Cardiac muscle cell (in vitro differentiated cells and primary cell): ENCODE results near the gene CKB. TPM values are rescaled to one million over a fixed set of nuclear protein-coding genes. Genes with fewer than 3 reads are reported as not detected.

ENCODE experiments used
- DNase-seq, 2 donors: peaks; one replicate each; pipeline versions ENCODE4 v3.0.0 to v3.0.0-alpha.2; 2010 to 2017; ENCODE audit warnings: low read depth in 1 of 2, low spot score in 1 of 2
- H3K27ac ChIP-seq: fragments of 200-600 bp; sonication (generic); 2 replicates; pipeline ENCODE4 v1.5.1; 2016
- H3K27me3 ChIP-seq: fragments of 200-600 bp; sonication (generic); 2 replicates; pipeline ENCODE4 v1.6.0; 2016; ENCODE audit warnings: control low read depth
- H3K36me3 ChIP-seq: fragments of 200-600 bp; sonication (generic); 2 replicates; pipeline ENCODE4 v1.5.1; 2016; ENCODE audit warnings: control low read depth
- H3K4me1 ChIP-seq: fragments of 200-600 bp; sonication (generic); 2 replicates; pipeline ENCODE4 v1.8.1; 2017; ENCODE audit warnings: low read depth, mild to moderate bottlenecking, mixed run types
- H3K4me3 ChIP-seq: fragments of 200-600 bp; sonication (generic); 2 replicates; pipeline ENCODE4 v1.5.1; 2016; ENCODE audit warnings: mild to moderate bottlenecking
- H3K9me3 ChIP-seq: fragments of 200-600 bp; sonication (generic); 2 replicates; pipeline ENCODE4 v1.5.1; 2017; ENCODE audit warnings: low read depth, mild to moderate bottlenecking, control low read depth
- CTCF ChIP-seq: IDR thresholded peaks from 2 replicates; pipeline ENCODE4 v1.5.1; 2012; ENCODE audit warnings: low read depth, mild to moderate bottlenecking, low read length
- polyA plus RNA-seq: library from polyadenylated mRNA; unstranded; fragments of >200 nt; fragmentation: Nextera tagmentation; extraction: Ambion mirVana; gene quantifications from 2 replicates; pipeline ENCODE4 v1.2.1, GENCODE V29; 2016
- total RNA-seq: library from RNA; depleted of rRNA; stranded (reverse); fragments of >200 nt; gene quantifications from 2 replicates; pipeline ENCODE4 v1.2.3, GENCODE V29; 2016

CKB gene
- total and polyA plus RNA-seq, 2 experiments from 2014 or later, result 169 to 327 TPM

DNA sequence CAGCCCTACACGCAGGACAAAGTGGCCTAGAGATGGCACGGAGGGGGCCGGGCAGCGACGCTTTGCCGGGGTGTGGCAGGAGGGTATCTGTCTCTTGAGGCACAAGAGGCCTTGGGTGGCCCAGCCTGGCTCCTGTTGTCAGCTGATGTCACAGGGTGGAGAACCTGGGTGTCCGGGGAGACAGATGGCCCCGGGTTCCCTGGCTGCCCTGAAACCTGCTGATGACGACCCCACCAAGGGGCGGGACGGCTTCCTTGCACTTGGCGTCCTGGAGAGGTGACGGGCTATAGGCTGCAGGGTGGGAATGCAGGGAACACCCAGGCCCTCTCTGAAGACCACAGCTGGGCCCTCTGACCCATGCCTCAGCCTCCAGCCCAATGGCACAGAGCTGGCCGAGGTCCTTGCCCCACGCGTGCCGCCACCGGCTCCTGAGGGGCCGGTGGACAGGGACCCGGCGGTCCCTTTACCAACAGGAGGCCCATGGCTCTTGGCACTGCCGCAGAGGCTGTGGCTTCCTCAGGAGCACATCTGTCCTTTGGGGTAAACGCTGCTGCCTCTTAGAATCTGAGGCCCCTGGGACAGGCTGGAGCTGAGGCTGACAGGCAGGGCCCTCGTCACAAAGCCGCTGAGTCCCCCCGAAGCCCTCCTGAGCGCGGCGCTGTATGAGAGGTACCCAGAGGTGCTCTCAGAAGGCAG, 22.7 kb upstream of the CKB start:
- no peak overlapping the region for H3K27ac ChIP-seq
- H3K27me3 ChIP-seq, result no peaks in the 10 kb centered on the region
- no peak for DNase-seq
- H3K9me3 ChIP-seq, result no peaks in the 10 kb centered on the region
- no peaks in the 10 kb centered on the region for H3K36me3 ChIP-seq
- no peak for TF ChIP-seq CTCF
- no peak overlapping the region for H3K4me3 ChIP-seq
- H3K4me1 ChIP-seq, result peaks cover 6% of the 10 kb centered on the region

- H3K27ac ChIP-seq, result no peak overlapping the region
- no peaks in the 10 kb centered on the region for H3K27me3 ChIP-seq
- no peak for TF ChIP-seq CTCF
- no peaks in the 10 kb centered on the region for H3K36me3 ChIP-seq
- H3K4me1 ChIP-seq, result peaks cover 6% of the 10 kb centered on the region
- DNase-seq, result peak in 1 of 2 donors; percentile 34
- H3K4me3 ChIP-seq, result no peak overlapping the region
- no peaks in the 10 kb centered on the region for H3K9me3 ChIP-seq
These were observed 22.0 kb upstream of the CKB start for GRCh38 chr14:103544388-103545218.

- no peak for TF ChIP-seq CTCF
- H3K4me1 ChIP-seq, result peaks cover 6% of the 10 kb centered on the region
- H3K9me3 ChIP-seq, result no peaks in the 10 kb centered on the region
- no peaks in the 10 kb centered on the region for H3K27me3 ChIP-seq
- H3K4me3 ChIP-seq, result no peak overlapping the region
- DNase-seq, result no peak
- H3K36me3 ChIP-seq, result no peaks in the 10 kb centered on the region
- no peak overlapping the region for H3K27ac ChIP-seq
These were observed 21.2 kb upstream of the CKB start for GRCh38 chr14:103543721-103544387.

GRCh38 chr14:103543140-103543539, 20.5 kb upstream of the CKB start:
- Histone ChIP-seq H3K27ac (no peak overlapping the region), H3K36me3 (no peaks in the 10 kb centered on the region), H3K4me1 (peaks cover 6% of the 10 kb centered on the region), H3K9me3 (no peaks in the 10 kb centered on the region), H3K27me3 (no peaks in the 10 kb centered on the region), H3K4me3 (no peak overlapping the region)
- no peak for DNase-seq
- TF ChIP-seq CTCF, result no peak

- Histone ChIP-seq H3K4me1 (peaks cover 6% of the 10 kb centered on the region), H3K36me3 (no peaks in the 10 kb centered on the region), H3K27ac (no peak overlapping the region), H3K4me3 (no peak overlapping the region), H3K27me3 (no peaks in the 10 kb centered on the region), H3K9me3 (no peaks in the 10 kb centered on the region)
- DNase-seq, result no peak
- TF ChIP-seq CTCF, result no peak
These were observed 20.0 kb upstream of the CKB start for GRCh38 chr14:103542605-103543088.
